IPS-15b (cell line): ENCODE results near the gene GOLGA8R.
"Not testable (repeated sequence)": the region's sequence is repeated elsewhere in the genome, so short reads cannot be mapped to it uniquely, and the experiment has no call there.

Experiments used
- H3K27me3 ChIP-seq: one replicate; pipeline ENCODE4 v1.6.1; 2013; ENCODE audit warnings: low read length; ENCODE audit not compliant: control insufficient read depth, insufficient read depth
- H3K36me3 ChIP-seq: one replicate; pipeline ENCODE4 v1.6.1; 2013; ENCODE audit warnings: low read length; ENCODE audit not compliant: control insufficient read depth, insufficient read depth
- H3K4me1 ChIP-seq: one replicate; pipeline ENCODE4 v1.6.1; 2013; ENCODE audit warnings: mild to moderate bottlenecking, low read length; ENCODE audit not compliant: control insufficient read depth, insufficient read depth
- H3K4me3 ChIP-seq: one replicate; pipeline ENCODE4 v1.5.1; 2013; ENCODE audit warnings: low read depth, low read length
- H3K9ac ChIP-seq: one replicate; pipeline ENCODE4 v1.6.1; 2013; ENCODE audit warnings: low read depth, mild to moderate bottlenecking, low read length
- H3K9me3 ChIP-seq: one replicate; pipeline ENCODE4 v1.6.1; 2013; ENCODE audit warnings: mild to moderate bottlenecking, low read length; ENCODE audit not compliant: control insufficient read depth, insufficient read depth

The GOLGA8R gene

GRCh38 chr15:30414160-30414559 is at the start of gene GOLGA8R:
GOLGA8R (minus strand) TSS chr15:30414260; CDS start chr15:30414162, 98 bp downstream.
- H3K4me3 ChIP-seq, H3K9ac ChIP-seq, H3K4me1 ChIP-seq, H3K27me3 ChIP-seq, H3K9me3 ChIP-seq, H3K36me3 ChIP-seq: not testable (repeated sequence)

- not testable (repeated sequence) for H3K4me3 ChIP-seq, H3K27me3 ChIP-seq, H3K9me3 ChIP-seq, H3K4me1 ChIP-seq, H3K9ac ChIP-seq, H3K36me3 ChIP-seq
Observed at GRCh38 chr15:30463849-30464248, 49.8 kb upstream of the GOLGA8R start.

GRCh38 chr15:30462176-30462575 is 48.1 kb upstream of the GOLGA8R start:
- H3K36me3 ChIP-seq, H3K4me3 ChIP-seq, H3K27me3 ChIP-seq, H3K9me3 ChIP-seq, H3K9ac ChIP-seq, H3K4me1 ChIP-seq: not testable (repeated sequence)

GRCh38 chr15:30452702-30453101 is 38.6 kb upstream of the GOLGA8R start:
- H3K36me3 ChIP-seq, H3K9ac ChIP-seq, H3K9me3 ChIP-seq, H3K27me3 ChIP-seq, H3K4me1 ChIP-seq, H3K4me3 ChIP-seq: not testable (repeated sequence)

GRCh38 chr15:30438348-30438747 is 24.3 kb upstream of the GOLGA8R start:
- H3K27me3 ChIP-seq, H3K9me3 ChIP-seq, H3K4me3 ChIP-seq, H3K9ac ChIP-seq, H3K36me3 ChIP-seq, H3K4me1 ChIP-seq: not testable (repeated sequence)

- H3K27me3 ChIP-seq, H3K9me3 ChIP-seq, H3K9ac ChIP-seq, H3K4me3 ChIP-seq, H3K36me3 ChIP-seq, H3K4me1 ChIP-seq: not testable (repeated sequence)
Observed at GRCh38 chr15:30435878-30436277, 21.8 kb upstream of the GOLGA8R start.

GRCh38 chr15:30420723-30421122 is 6.7 kb upstream of the GOLGA8R start:
- not testable (repeated sequence) for H3K4me1 ChIP-seq, H3K36me3 ChIP-seq, H3K9ac ChIP-seq, H3K9me3 ChIP-seq, H3K4me3 ChIP-seq, H3K27me3 ChIP-seq

- H3K4me1 ChIP-seq, H3K36me3 ChIP-seq, H3K27me3 ChIP-seq, H3K9me3 ChIP-seq, H3K4me3 ChIP-seq, H3K9ac ChIP-seq: not testable (repeated sequence)
Observed at GRCh38 chr15:30407636-30408035, 6.4 kb downstream of the GOLGA8R start.

- H3K9ac ChIP-seq, H3K4me3 ChIP-seq, H3K36me3 ChIP-seq: not testable (repeated sequence)
Observed at GRCh38 chr15:30398988-30399387, 15.1 kb downstream of the GOLGA8R start.

GRCh38 chr15:30393664-30393991 is 20.4 kb downstream of the GOLGA8R start:
- not testable (repeated sequence) for H3K36me3 ChIP-seq, H3K4me3 ChIP-seq, H3K9me3 ChIP-seq, H3K27me3 ChIP-seq, H3K9ac ChIP-seq, H3K4me1 ChIP-seq

More at GRCh38 chr15:30398988-30399387, 15.1 kb downstream of the GOLGA8R start:
- not testable (repeated sequence) for H3K27me3 ChIP-seq, H3K4me1 ChIP-seq, H3K9me3 ChIP-seq

GRCh38 chr15:30392766-30393663 is 21.0 kb downstream of the GOLGA8R start, which contains the start of gene CHRFAM7A:
CHRFAM7A (minus strand) TSS chr15:30393540; CDS start chr15:30383351, 10,189 bp downstream.
- not testable (repeated sequence) for H3K9me3 ChIP-seq, H3K36me3 ChIP-seq, H3K4me3 ChIP-seq, H3K4me1 ChIP-seq, H3K27me3 ChIP-seq, H3K9ac ChIP-seq

- H3K9ac ChIP-seq, H3K27me3 ChIP-seq, H3K36me3 ChIP-seq, H3K4me1 ChIP-seq, H3K9me3 ChIP-seq, H3K4me3 ChIP-seq: not testable (repeated sequence)
Observed at GRCh38 chr15:30386318-30386887, 27.7 kb downstream of the GOLGA8R start.
